Activated CD4-positive, CD25-positive, alpha-beta regulatory T cell treated with anti-CD3 and anti-CD28 coated beads, Interleukin-2, amount 50 U/mL, for 24 hours (primary cell): Measurements from ENCODE around the gene SCN8A.

Experiments used
- ATAC-seq, 2 donors: fragments of 150-1000 bp; cut with Tn5 transposase; one replicate each; pipeline ENCODE4 v1.10.0; 2021; ENCODE audit warnings: mild to moderate bottlenecking in 1 of 2, moderate library complexity in 1 of 2

SCN8A gene

DNA sequence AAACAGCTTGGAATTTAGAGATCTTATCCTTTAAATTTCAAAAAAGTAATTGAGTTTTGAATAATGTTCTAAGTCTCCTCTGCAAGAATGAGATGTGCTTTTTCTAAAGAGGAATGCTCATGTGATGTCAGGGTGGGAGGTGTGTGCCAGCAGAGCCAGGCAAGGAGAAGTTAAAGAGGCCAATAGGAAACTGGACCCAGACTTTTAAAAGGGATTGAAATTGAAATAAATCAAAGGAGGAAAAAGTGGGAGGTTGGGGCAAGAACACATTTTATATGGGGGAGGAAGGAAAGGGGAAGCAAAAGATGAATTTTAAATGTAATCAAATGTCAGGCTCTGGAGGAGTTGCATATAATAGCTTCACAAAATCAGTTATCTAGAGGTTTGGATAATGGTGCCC, 131.4 kb downstream of the SCN8A start:
- no peak for ATAC-seq

- no peak for ATAC-seq
Measured at GRCh38 chr12:51726161-51726560, 135.1 kb downstream of the SCN8A start.

DNA sequence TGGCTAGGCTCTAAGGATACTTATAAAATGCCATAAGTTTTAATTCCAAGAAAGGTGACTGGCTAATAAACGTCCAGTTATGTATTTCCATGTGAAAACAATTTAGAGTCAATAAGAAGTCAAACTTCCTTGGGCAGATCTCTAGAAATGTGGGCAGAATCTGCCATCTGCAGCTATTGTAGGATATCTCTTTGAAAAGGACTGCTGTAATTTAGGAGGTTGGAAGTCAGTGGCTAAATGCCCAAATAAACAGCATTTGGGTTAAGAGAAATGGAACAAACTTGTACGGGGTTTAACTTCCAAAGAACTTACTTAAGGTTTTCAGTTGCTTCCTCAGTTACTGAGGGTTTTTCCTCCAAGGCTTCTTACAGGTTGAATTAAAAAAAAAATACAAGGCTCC, 135.9 kb downstream of the SCN8A start:
- no peak for ATAC-seq

- no peak for ATAC-seq
Measured at GRCh38 chr12:51729331-51729730, 138.3 kb downstream of the SCN8A start.

- ATAC-seq, result no peak
Measured at GRCh38 chr12:51730745-51731144, 139.7 kb downstream of the SCN8A start.

DNA sequence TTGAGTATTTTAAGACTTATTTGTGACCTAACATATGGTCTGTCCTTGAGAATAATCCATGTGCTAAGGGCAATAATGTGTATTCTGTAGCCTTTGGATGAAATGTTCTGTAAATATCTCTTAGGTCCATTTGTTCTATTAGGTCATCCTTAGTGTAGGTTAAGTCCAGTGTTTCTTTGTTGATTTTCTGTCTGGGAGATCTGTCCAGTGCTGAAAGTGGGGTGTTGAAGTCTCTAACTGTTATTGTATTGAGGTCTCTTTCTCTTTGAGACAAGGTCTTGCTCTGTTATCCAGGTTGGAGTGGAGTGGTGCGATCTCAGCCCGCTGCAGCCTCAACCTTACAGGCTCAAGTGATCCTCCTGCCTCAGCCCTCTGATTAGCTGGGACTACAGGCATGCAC, 149.5 kb downstream of the SCN8A start:
- ATAC-seq, result no peak

DNA sequence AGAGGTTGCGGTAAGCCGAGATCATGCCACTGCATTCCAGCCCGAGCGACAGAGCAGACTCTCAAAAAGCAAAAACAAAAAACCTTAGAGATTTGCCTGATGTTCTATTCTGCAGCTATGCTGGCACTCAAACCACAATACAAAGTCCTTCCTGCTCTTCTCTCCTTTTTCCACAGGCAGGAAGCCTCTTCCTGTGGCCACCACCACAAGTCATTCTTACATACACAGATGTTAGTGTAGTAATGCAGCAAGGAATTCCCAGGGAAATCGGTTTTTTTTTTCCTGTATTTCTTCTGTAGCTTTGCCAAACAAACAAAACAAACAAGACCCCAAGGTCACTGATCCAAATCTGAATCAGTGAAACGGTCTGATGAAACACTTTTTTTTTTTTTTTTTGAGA, 153.2 kb downstream of the SCN8A start:
- ATAC-seq, result no peak

DNA sequence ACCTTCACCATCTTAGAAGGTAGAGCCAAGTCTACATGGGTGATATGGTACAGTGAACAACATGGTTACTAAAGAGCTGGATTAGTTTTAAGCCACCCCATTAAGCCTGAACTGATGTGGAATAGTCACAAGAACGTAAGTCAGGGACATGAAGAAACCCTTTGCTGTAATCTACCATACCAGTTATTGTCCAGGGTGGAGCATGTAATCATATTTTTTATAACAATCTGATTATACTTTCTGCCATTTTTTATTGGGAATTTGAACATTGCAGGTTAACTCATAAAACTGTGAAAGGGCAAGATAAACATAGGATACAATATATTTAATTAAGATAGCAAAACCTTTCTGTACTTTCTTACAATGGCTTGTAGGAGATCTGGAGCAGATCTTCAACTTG, 153.9 kb downstream of the SCN8A start:
- no peak for ATAC-seq

DNA sequence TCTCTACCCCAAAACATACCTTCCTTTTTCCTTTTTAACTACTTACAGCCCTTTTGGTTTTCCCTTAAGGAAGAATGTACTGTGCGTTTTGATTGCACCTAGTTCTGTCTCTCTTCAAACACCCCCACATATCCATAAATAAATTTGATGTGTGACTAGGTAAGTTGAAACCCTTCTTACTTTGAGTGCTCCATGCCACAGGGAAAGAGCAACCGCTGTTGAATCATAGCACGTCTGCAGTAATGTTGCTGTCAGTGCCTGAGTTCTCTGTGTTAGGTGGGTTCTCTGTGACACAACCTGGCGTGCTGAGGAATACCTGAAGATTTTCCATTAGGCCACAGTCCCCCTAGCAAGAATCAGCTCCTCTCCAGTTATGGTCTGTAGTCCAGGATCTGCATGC, 155.4 kb downstream of the SCN8A start:
- ATAC-seq, result no peak

- no peak for ATAC-seq
Measured at GRCh38 chr12:51748235-51748634, 157.2 kb downstream of the SCN8A start.

DNA sequence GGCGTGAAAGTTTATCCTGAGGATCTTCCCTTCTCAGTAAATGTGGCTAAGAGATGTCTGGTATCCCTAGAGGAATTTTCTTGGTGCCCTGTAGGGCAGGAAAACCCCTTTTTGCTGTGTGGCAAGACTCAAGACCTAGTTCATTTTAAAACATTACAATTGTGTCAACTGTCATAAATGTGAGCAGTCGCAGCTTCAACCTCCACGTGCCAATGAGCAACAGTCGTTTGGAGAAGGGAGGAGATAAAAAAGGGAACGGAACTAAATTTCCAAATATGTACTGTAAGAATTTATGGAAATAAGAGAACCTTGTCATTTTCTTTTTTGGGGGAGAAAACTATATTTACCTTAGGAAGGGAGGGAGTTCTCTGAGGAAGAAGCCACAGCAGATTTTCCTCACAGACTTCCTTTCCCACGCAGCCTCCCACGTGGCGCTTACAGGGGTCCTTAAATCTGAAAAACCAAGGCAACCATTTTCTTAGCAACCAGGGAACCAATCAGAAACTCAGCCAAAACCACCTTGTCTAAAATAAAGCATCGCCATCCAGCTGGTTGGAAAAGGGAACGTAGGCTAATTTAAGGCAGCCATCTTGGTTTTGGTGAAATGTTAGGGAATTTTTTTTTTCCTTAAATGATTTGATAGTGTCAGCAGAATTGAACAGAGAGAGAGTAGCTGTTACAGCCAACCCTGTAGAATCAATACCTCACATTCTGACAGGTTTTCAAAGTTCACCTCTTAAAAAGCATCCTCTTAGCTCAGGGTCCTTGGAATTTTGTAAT, 158.4 kb downstream of the SCN8A start:
- no peak for ATAC-seq

GRCh38 chr12:51749986-51750317, 158.9 kb downstream of the SCN8A start:
- no peak for ATAC-seq

DNA sequence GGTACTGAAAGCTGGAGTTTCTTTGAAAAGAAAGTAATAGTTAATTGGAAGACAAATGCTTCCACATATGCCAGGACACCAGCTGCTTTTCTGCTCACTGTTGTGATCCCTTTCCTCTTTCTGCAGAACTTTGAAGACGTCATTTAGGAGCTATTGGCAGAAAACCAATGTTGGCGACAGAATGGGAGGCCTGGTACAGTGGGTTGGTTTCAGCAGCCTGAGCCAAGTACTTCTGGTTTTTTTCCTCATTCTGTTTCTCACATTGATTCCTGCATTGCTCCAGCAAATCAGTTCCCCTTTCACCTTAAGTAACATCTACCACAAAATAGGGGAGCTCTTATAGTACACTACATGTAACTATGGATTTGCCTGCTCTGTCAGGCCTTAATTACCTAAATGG, 160.6 kb downstream of the SCN8A start:
- ATAC-seq, result no peak

- no peak for ATAC-seq
Measured at GRCh38 chr12:51752234-51752889, 161.3 kb downstream of the SCN8A start.

- no peak for ATAC-seq
Measured at GRCh38 chr12:51753980-51754675, 163.1 kb downstream of the SCN8A start.

DNA sequence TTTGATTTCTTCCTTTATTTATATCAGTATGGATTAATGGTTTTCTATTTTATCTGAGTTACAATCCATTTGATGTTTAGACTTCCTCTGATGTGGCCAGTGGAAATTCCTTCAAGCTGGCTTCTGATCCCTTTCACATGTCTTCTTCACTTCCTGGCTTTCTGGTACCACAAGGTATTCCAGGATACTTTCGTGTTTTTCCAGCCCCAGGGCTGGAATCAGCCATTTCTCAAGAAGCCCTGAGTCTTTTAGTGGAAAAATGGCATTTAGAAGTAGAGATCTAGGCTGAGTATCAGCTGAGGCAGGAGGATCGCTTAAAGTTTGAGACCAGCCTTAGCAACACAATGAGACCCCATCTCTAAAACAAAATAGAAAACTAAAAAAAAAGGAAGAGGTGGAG, 164.2 kb downstream of the SCN8A start:
- ATAC-seq, result no peak

DNA sequence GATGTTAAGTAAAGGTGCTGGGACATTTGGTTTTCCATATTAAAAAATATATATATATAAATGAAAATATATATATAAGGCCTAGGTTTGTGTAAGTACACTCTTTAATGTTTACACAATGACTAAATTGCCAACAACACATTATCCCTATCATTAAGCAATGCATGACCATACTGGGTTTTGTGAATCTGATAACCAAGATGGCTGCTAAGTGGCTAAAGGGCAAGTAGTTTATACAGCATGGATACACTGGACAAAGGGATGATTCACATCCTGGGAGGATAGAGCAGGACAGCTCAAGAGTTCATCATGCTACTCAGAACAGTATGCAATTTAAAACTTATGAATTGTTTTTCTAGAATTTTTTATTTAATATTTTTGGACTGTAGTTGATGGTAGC, 168.1 kb downstream of the SCN8A start:
- ATAC-seq, result no peak

DNA sequence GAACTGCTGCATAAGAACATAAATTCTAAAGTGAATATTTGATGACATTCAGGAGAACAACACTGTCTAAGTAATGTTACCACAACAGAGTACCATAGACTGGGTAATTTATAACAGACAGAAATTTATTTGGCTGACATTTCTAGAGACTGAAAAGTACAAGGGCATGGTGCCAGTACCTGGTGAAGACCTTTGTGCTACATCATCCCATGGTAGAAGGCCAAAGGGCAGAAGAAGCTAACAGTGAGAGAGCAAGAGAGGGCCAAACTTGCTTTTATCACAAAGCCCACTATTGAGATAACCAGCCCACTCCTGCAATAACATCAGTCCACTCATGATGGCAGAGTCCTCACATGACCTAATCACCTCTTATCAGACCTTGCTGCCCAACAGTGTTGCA, 168.7 kb downstream of the SCN8A start:
- ATAC-seq, result no peak

GRCh38 chr12:51760231-51760630, 169.2 kb downstream of the SCN8A start:
- ATAC-seq, result no peak

GRCh38 chr12:51763743-51764142, 172.7 kb downstream of the SCN8A start:
- ATAC-seq, result no peak

GRCh38 chr12:51766067-51766676, 175.1 kb downstream of the SCN8A start:
- ATAC-seq, result no peak

DNA sequence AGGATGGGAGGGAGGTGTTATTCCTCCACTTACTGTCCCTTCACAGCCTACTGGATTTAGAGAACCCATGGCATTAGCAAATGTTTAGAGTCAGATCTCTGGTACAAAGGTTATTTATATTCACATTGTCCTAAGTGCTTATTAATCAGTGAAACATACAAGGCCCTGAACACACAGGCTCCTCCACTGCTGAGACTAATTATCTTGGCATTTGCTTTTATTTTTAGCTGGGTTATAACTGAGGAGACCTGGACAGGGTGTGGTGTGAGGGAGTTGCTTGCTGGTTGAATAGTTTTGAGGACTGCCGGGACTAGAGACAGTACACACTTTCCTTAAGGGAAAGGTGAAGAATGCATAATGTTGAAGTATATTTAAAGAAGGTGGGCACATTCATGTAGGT, 180.0 kb downstream of the SCN8A start:
- no peak for ATAC-seq

GRCh38 chr12:51773145-51773869, 182.3 kb downstream of the SCN8A start:
- ATAC-seq, result no peak
